ENCODE data around the gene YES1. TPM values are rescaled to one million over a fixed set of nuclear protein-coding genes. Genes with fewer than 3 reads are reported as not detected.

The YES1 gene
- total and polyA plus RNA-seq, 2 of the 13 experiments (the other 11 are each of a cell fraction or from before 2014, with no cell fraction given) = 17.2 to 70.8 TPM

- in situ Hi-C loops (cut with HindIII; ENCODE audit: extremely low pct_ligation_motif_present, low pct_unique_long_range_greater_than_20kb) = no loop called here
- CTCF ChIA-PET (ENCODE audit: low intra/inter-chr PET ratio, low total read pairs) = no interaction called here
Measured at GRCh38 chr18:675307-675706, 136.7 kb downstream of the YES1 start.

DNA sequence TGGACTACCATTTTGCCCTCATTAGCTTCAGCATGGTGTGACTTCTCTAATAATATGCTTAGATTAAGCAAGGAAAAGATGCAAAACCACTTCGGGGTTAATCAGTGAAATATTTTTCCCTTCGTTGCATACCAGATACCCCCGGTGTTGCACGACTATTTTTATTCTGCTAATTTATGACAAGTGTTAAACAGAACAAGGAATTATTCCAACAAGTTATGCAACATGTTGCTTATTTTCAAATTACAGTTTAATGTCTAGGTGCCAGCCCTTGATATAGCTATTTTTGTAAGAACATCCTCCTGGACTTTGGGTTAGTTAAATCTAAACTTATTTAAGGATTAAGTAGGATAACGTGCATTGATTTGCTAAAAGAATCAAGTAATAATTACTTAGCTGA lies 138.3 kb downstream of the YES1 start:
- no TSS peak for BruUV-seq (replicated peaks)
- intact Hi-C loops (cut with micrococcal nuclease; ENCODE audit: unreplicated experiment) = no loop called here
- Histone ChIP-seq H4K20me1 (ENCODE audit: insufficient read depth, low read length) (no peaks in the 10 kb centered on the region; the same call in 1 of the 2 replicates), H2AFZ (ENCODE audit: low read length) (no peak overlapping the region), H3K27ac (ENCODE audit: extremely low read length, insufficient read depth, low read length) (no peak overlapping the region), H3K27me3 (ENCODE audit: control insufficient read depth in 1 of 2, insufficient read depth in 2 of 2, low read length in 2 of 2) (no peaks in the 10 kb centered on the region), H3K9me3 (ENCODE audit: low read length) (no peaks in the 10 kb centered on the region), H3K36me3 (replicated peaks in 1 of 2; ENCODE audit: control insufficient read depth in 1 of 2, insufficient read depth in 2 of 2, low read length in 2 of 2) (peaks cover 28 to 92% of the 10 kb centered on the region in 2 experiments), H3K4me2 (ENCODE audit: low read depth, low read length) (no peak overlapping the region), H3K4me3 (replicated peaks in 1 of 3; ENCODE audit: insufficient read depth in 1 of 3, low read depth in 2 of 3, low read length in 3 of 3) (no peak overlapping the region), H3K4me1 (ENCODE audit: insufficient read depth, low read length) (no peaks in the 10 kb centered on the region), H3K79me2 (ENCODE audit: insufficient read depth, low read length) (no peaks in the 10 kb centered on the region), H3K9ac (ENCODE audit: insufficient read depth, low read depth, low read length) (no peak overlapping the region)
- in situ Hi-C loops (cut with HindIII; ENCODE audit: extremely low pct_ligation_motif_present, low pct_unique_long_range_greater_than_20kb) = no loop called here
- POLR2A ChIA-PET = interaction anchor here (1.5 kb wide), 1 partner anchor 15 kb away, joined by 6 read pairs; no protein-coding TSS in a partner anchor
- WGBS (ENCODE audit: low lambda C conversion rate) = 97% methylated on average over 5 of the region's 5 CpGs
- FAIRE-seq (no peak), DNase-seq (ENCODE audit: low spot score) (no peak), ATAC-seq (no peak)
- CTCF ChIA-PET (ENCODE audit: low intra/inter-chr PET ratio, low total read pairs) = no interaction called here
- no peak for TF ChIP-seq FIP1L1 (IDR thresholded peaks at IDR 0.05; ENCODE audit: borderline replicate concordance, insufficient read depth, low read depth, low read length)
- TF ChIP-seq, protein P1, sequence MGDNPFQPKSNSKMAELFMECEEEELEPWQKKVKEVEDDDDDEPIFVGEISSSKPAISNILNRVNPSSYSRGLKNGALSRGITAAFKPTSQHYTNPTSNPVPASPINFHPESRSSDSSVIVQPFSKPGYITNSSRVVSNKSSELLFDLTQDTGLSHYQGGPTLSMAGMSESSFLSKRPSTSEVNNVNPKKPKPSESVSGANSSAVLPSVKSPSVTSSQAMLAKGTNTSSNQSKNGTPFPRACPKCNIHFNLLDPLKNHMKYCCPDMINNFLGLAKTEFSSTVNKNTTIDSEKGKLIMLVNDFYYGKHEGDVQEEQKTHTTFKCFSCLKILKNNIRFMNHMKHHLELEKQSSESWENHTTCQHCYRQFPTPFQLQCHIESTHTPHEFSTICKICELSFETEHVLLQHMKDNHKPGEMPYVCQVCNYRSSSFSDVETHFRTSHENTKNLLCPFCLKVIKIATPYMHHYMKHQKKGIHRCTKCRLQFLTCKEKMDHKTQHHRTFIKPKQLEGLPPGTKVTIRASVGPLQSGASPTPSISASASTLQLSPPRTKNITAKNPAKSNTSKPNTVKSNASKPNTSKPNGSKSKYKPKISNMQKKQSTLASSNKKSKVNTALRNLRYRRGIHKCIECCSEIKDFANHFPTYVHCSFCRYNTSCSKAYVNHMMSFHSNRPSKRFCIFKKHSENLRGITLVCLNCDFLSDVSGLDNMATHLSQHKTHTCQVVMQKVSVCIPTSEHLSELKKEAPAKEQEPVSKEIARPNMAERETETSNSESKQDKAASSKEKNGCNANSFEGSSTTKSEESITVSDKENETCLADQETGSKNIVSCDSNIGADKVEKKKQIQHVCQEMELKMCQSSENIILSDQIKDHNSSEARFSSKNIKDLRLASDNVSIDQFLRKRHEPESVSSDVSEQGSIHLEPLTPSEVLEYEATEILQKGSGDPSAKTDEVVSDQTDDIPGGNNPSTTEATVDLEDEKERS (CRISPR knock-in tag; IDR thresholded peaks at IDR 0.05) = no peak
- no peak for TF ChIP-seq ZBTB7A (CRISPR knock-in tag; IDR thresholded peaks at IDR 0.05)
- TF ChIP-seq HDAC1 (CRISPR knock-in tag; IDR thresholded peaks at IDR 0.05) = no peak
- TF ChIP-seq MYNN (CRISPR knock-in tag; IDR thresholded peaks at IDR 0.05; ENCODE audit: low read depth) = no peak
- no peak for TF ChIP-seq ZSCAN21 (CRISPR knock-in tag; IDR thresholded peaks at IDR 0.05; ENCODE audit: borderline replicate concordance)

More at GRCh38 chr18:675307-675706, 136.7 kb downstream of the YES1 start:
- no peak for ATAC-seq
- Histone ChIP-seq H3K27ac (ENCODE audit: extremely low read length, insufficient read depth, low read length) (no peak overlapping the region), H3K36me3 (replicated peaks in 1 of 2; ENCODE audit: control insufficient read depth in 1 of 2, insufficient read depth in 2 of 2, low read length in 2 of 2) (peaks cover 29 to 88% of the 10 kb centered on the region in 2 experiments), H3K4me1 (ENCODE audit: insufficient read depth, low read length) (no peaks in the 10 kb centered on the region), H3K4me2 (ENCODE audit: low read depth, low read length) (no peak overlapping the region), H2AFZ (ENCODE audit: low read length) (no peak overlapping the region), H4K20me1 (ENCODE audit: insufficient read depth, low read length) (peaks cover 3% of the 10 kb centered on the region; the same call in 1 of the 2 replicates), H3K9me3 (ENCODE audit: low read length) (no peaks in the 10 kb centered on the region), H3K4me3 (replicated peaks in 1 of 3; ENCODE audit: insufficient read depth in 1 of 3, low read depth in 2 of 3, low read length in 3 of 3) (no peak overlapping the region), H3K9ac (ENCODE audit: insufficient read depth, low read depth, low read length) (no peak overlapping the region), H3K27me3 (ENCODE audit: control insufficient read depth in 1 of 2, insufficient read depth in 2 of 2, low read length in 2 of 2) (no peaks in the 10 kb centered on the region), H3K79me2 (ENCODE audit: insufficient read depth, low read length) (no peaks in the 10 kb centered on the region)
- WGBS (ENCODE audit: low lambda C conversion rate) = 93% methylated on average over 7 of the region's 7 CpGs
- TF ChIP-seq CHCHD3 (CRISPR knock-in tag; IDR thresholded peaks at IDR 0.05) (no peak), RBM22 (optimal IDR thresholded peaks at IDR 0.05; ENCODE audit: low read length) (peak; percentile 72), ZBTB3 (CRISPR knock-in tag; IDR thresholded peaks at IDR 0.05; ENCODE audit: borderline replicate concordance, low read depth) (no peak), POLR2AphosphoS5 (IDR thresholded peaks at IDR 0.05; ENCODE audit: low read depth, low read length) (0 out of 2 replicates have a peak, but pooled peaks have one; percentile 41), POLR2G (IDR thresholded peaks at IDR 0.05; ENCODE audit: low read depth, low read length) (0 out of 2 replicates have a peak, but pooled peaks have one; percentile 2), SSRP1 (CRISPR knock-in tag; IDR thresholded peaks at IDR 0.05) (0 out of 2 replicates have a peak, but pooled peaks have one; percentile 39), IRF9 (CRISPR knock-in tag; IDR thresholded peaks at IDR 0.05; ENCODE audit: borderline replicate concordance) (no peak)
- BruUV-seq (replicated peaks) = no TSS peak
- POLR2A ChIA-PET = no interaction called here
- intact Hi-C loops (cut with micrococcal nuclease; ENCODE audit: unreplicated experiment) = no loop called here
- DNase-seq (ENCODE audit: low spot score) = no peak
- FAIRE-seq = no peak

All from HepG2 (cell line).